AG10803 (cell line): ENCODE results near the gene TIMM50.
"Not testable (repeated sequence)": the region's sequence is repeated elsewhere in the genome, so short reads cannot be mapped to it uniquely, and the experiment has no call there.

Experiments
- DNase-seq: peaks from one replicate; pipeline ENCODE4 v3.0.0; 2010; ENCODE audit warnings: low read depth
- H3K4me3 ChIP-seq: 2 replicates; pipeline ENCODE4 v1.5.1; 2011; ENCODE audit warnings: mild to moderate bottlenecking, low read length, control low read depth
- TF ChIP-seq, protein P1 (sequence below): conservative IDR thresholded peaks from 2 replicates; pipeline ENCODE4 v1.5.1; 2011; ENCODE audit warnings: mild to moderate bottlenecking, low read length, control low read depth, inconsistent platforms

Gene TIMM50

GRCh38 chr19:39438270-39438934 lies 42.2 kb upstream of the TIMM50 start:
- TF ChIP-seq, protein P1, sequence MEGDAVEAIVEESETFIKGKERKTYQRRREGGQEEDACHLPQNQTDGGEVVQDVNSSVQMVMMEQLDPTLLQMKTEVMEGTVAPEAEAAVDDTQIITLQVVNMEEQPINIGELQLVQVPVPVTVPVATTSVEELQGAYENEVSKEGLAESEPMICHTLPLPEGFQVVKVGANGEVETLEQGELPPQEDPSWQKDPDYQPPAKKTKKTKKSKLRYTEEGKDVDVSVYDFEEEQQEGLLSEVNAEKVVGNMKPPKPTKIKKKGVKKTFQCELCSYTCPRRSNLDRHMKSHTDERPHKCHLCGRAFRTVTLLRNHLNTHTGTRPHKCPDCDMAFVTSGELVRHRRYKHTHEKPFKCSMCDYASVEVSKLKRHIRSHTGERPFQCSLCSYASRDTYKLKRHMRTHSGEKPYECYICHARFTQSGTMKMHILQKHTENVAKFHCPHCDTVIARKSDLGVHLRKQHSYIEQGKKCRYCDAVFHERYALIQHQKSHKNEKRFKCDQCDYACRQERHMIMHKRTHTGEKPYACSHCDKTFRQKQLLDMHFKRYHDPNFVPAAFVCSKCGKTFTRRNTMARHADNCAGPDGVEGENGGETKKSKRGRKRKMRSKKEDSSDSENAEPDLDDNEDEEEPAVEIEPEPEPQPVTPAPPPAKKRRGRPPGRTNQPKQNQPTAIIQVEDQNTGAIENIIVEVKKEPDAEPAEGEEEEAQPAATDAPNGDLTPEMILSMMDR, result no peak
- DNase-seq, result peak; percentile 27
- H3K4me3 ChIP-seq, result no peak overlapping the region

- DNase-seq, result peak; percentile 32
- peak overlapping the region; percentile 100 for H3K4me3 ChIP-seq
- TF ChIP-seq, protein P1, result no peak
Measured at GRCh38 chr19:39444598-39445195, 35.9 kb upstream of the TIMM50 start.

DNA sequence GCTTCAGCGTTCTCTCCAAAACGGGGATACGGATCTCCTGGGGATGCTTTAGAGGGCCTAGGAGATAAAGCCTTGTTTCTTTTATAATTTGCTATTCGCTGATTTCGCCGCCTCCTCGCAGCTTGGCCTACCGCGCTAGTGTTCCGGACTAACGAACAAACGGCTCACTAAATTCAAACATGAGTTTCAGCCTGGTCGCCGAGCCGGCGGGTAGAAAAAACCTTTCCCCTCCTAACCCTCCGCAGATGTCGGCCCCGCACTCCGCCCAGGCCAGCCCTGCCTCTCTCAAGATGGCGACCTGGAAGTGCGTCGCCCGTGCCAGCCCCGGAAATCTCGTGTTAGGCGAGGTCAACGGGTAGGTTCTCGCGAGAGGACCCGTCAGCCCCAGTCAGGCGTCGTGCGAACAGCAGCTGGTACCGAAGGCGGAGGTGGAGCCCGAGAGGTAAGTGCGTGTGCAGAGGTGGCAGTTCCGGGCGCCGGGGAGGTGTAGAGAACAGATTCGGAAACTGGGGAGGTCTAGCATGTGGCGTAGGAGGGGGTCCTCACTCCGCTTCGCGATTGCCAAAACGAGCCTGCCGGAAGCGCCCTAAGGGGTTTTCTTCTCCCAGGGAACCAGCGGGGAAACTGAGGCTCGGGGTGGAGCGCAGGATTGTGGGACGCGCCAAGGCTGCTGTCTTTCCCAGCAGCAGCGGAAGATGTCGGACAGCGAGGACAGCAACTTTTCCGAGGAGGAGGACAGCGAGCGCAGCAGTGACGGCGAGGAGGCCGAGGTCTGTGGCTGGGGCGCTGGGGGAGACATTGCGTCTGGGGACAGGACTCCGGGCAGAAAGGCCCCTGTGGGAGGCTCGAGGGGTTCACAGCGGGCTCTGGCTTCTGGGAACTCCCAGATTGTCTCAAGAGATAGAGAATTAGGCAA lies 35.2 kb upstream of the TIMM50 start, which contains the start of gene SUPT5H:
SUPT5H (plus strand) TSS at position 387 of the 916 bp plus-strand sequence; CDS start at position 696, 309 bp downstream.
- DNase-seq, result peak; percentile 97
- peak within 1 kb of the TSS; percentile 100 for H3K4me3 ChIP-seq
- TF ChIP-seq, protein P1, result no peak

DNA sequence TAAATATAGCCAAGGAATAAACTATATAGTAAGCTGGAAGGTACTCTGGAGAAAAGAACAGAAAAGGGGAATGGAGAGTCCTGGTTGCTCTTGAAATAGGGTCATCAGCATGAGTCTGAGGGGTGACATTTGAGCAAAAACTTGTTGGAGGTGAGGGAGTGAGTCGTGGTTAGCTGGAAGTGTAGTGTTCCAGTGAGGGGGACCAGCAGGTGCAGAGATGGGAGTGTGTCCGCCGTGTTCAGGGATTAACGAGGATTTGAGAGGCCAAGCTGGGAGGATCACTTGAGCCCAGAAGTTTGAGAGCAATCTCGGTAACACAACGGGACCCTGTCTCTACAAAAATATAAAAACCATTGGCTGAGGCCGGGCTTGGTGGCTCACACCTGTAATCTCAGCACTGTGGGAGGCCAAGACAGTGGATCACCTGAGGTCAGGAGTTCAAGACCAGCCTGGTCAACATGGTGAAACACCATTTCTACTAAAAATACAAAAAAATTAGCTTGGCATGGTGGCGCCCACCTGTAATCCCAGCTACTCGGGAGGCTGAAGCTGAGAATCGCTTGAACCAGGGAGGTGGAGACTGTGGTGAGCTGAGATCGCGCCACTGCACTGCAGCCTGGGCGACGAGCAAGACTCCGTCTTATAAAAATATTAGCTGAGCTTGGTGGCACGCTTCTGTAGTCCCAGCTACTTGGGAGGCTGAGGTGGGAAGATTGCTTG lies 34.1 kb upstream of the TIMM50 start:
- DNase-seq, result no peak
- H3K4me3 ChIP-seq, result peak overlapping the region; percentile 100
- TF ChIP-seq, protein P1, result no peak

DNA sequence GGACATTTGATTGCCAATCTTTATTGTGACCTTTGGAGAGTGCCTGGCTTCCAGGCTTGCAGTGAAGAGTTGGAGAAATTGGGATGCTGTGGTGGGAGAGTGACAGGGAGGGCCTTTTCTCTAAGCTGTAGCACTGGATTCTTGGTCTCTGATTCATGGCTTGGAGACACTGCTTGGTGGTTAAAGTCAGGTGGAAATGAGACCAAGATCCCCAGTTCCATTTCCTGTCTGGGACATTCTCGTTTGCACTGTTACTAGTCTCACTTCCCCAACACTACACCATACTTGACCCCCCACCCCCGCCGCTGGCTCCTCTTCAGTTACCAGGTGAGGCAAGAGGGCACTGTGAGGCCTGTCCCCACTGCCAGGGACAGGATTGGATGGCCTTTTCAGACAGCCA lies 32.4 kb upstream of the TIMM50 start:
- H3K4me3 ChIP-seq, result no peak overlapping the region
- TF ChIP-seq, protein P1, result no peak
- peak; percentile 49 for DNase-seq

GRCh38 chr19:39449116-39449797 lies 31.4 kb upstream of the TIMM50 start:
- no peak for DNase-seq
- H3K4me3 ChIP-seq, result no peak overlapping the region
- TF ChIP-seq, protein P1, result no peak

GRCh38 chr19:39451257-39451656 lies 29.4 kb upstream of the TIMM50 start:
- not testable (repeated sequence) for DNase-seq, H3K4me3 ChIP-seq
